Caco-2 (cell line): Measurements from ENCODE around the gene CORO2B. TPM values are rescaled to one million over a fixed set of nuclear protein-coding genes. Genes with fewer than 3 reads are reported as not detected.
A peak's percentile ranks its signal among the peaks of the same experiment; 100 is the strongest.

ENCODE experiments used
- BruUV-seq: library from RNA; stranded (reverse); fragments of 400-500 nt; replicated peaks from 2 replicates; lab custom pipeline; 2021; lab: Mats Ljungman, UMichigan
- CTCF ChIA-PET: fragments of 300-600 bp; sonication (Branson Sonifier 250); formaldehyde crosslinking; loops from one replicate; lab custom pipeline; 2022; ENCODE audit warnings: antibody characterized with exemption; lab: Charles Lee
- POLR2A ChIA-PET: fragments of 300-600 bp; sonication (Branson Sonifier 250); formaldehyde crosslinking; loops from one replicate; lab custom pipeline; 2022; ENCODE audit warnings: antibody characterized with exemption; lab: Charles Lee
- DNase-seq, 2 experiments: peaks; one replicate each; pipeline versions ENCODE4 v3.0.0 to v3.0.0-alpha.2; 2020 to 2022
- H3K27me3 ChIP-seq: replicated peaks from 2 replicates; pipeline ENCODE4 v1.6.0; 2011; ENCODE audit warnings: low read length; ENCODE audit not compliant: control insufficient read depth, insufficient read depth
- H3K36me3 ChIP-seq: 2 replicates; pipeline ENCODE4 v1.5.1; 2011; ENCODE audit warnings: low read length; ENCODE audit not compliant: control insufficient read depth, insufficient read depth
- H3K4me1 ChIP-seq: fragments of 250-450 bp; sonication (Bioruptor Pico); 2 replicates; pipeline ENCODE4 v1.5.1; 2020; ENCODE audit warnings: mild to moderate bottlenecking
- H3K4me3 ChIP-seq: 2 replicates; pipeline ENCODE4 v1.5.1; 2011; ENCODE audit warnings: low read depth, mild to moderate bottlenecking, control low read depth, low read length
- H3K9me3 ChIP-seq: fragments of 250-450 bp; sonication (Bioruptor Pico); 2 replicates; pipeline ENCODE4 v1.5.1; 2020; ENCODE audit warnings: mild to moderate bottlenecking, moderate library complexity
- H3K27ac Mint-ChIP-seq: one replicate; pipeline ENCODE4 v1.8.0; 2022; ENCODE audit warnings: mixed read lengths; ENCODE audit not compliant: unreplicated experiment
- H3K27me3 Mint-ChIP-seq: one replicate; pipeline ENCODE4 v1.8.0; 2022; ENCODE audit warnings: mixed read lengths; ENCODE audit not compliant: insufficient read depth, unreplicated experiment
- H3K36me3 Mint-ChIP-seq: one replicate; pipeline ENCODE4 v1.8.0; 2022; ENCODE audit warnings: mild to moderate bottlenecking, mixed read lengths; ENCODE audit not compliant: insufficient read depth, unreplicated experiment
- H3K4me1 Mint-ChIP-seq: one replicate; pipeline ENCODE4 v1.8.0; 2022; ENCODE audit warnings: low read depth, mixed read lengths; ENCODE audit not compliant: unreplicated experiment
- H3K4me3 Mint-ChIP-seq: one replicate; pipeline ENCODE4 v1.8.0; 2022; ENCODE audit warnings: mild to moderate bottlenecking, moderate library complexity, mixed read lengths; ENCODE audit not compliant: unreplicated experiment
- H3K9me3 Mint-ChIP-seq: one replicate; pipeline ENCODE4 v1.8.0; 2022; ENCODE audit warnings: mixed read lengths; ENCODE audit not compliant: unreplicated experiment
- CTCF ChIP-seq, 2 experiments: fragments of 200-600 bp in 1 of 2; IDR thresholded peaks; 1 replicate in 1 of 2; 2 replicates in 1 of 2; pipeline versions ENCODE4 v1.5.1 to v1.8.0; 2011 to 2022; ENCODE audit warnings: antibody characterized with exemption in 1 of 2, control low read depth in 1 of 2, inconsistent platforms in 1 of 2, low read depth in 1 of 2, low read length in 1 of 2, mild to moderate bottlenecking in 1 of 2, moderate library complexity in 1 of 2; ENCODE audit not compliant: insufficient read depth in 1 of 2, severe bottlenecking in 1 of 2, unreplicated experiment in 1 of 2
- intact Hi-C: fragments of 100-400 bp; cut with micrococcal nuclease; formaldehyde crosslinking; loops from one replicate; pipeline ENCODE4 v1.10.0; 2022; ENCODE audit not compliant: unreplicated experiment
- total RNA-seq: library from RNA; stranded (reverse); gene quantifications from 2 replicates; pipeline ENCODE4 v1.2.3, GENCODE V29; 2022

CORO2B gene
- total RNA-seq, 1 experiment from 2014 or later, result 0.25 TPM

GRCh38 chr15:68666120-68666811 lies 87.5 kb downstream of the CORO2B start:
- CTCF ChIA-PET, result no interaction called here
- Mint-ChIP-seq H3K9me3 (no peaks in the 10 kb centered on the region), H3K4me1 (no peaks in the 10 kb centered on the region), H3K27me3 (peaks cover 7% of the 10 kb centered on the region), H3K27ac (no peak overlapping the region), H3K4me3 (no peak overlapping the region), H3K36me3 (no peaks in the 10 kb centered on the region)
- intact Hi-C loops, result no loop called here
- no TSS peak for BruUV-seq
- H3K9me3 ChIP-seq, result no peaks in the 10 kb centered on the region
- no peak overlapping the region for H3K4me3 ChIP-seq
- no peaks in the 10 kb centered on the region for H3K4me1 ChIP-seq
- DNase-seq, result no peak
- no peaks in the 10 kb centered on the region for H3K27me3 ChIP-seq
- no peak for TF ChIP-seq CTCF (IDR thresholded peaks at IDR 0.05; ENCODE audit: insufficient read depth in 1 of 2, low read depth in 1 of 2, low read length in 1 of 2, severe bottlenecking in 1 of 2, unreplicated experiment in 1 of 2)
- no peaks in the 10 kb centered on the region for H3K36me3 ChIP-seq
- POLR2A ChIA-PET, result no interaction called here

- H3K36me3 Mint-ChIP-seq, result no peaks in the 10 kb centered on the region
- no peak overlapping the region for H3K27ac Mint-ChIP-seq
- intact Hi-C loops, result no loop called here
- no peak for DNase-seq
- TF ChIP-seq CTCF (IDR thresholded peaks at IDR 0.05; ENCODE audit: insufficient read depth in 1 of 2, low read depth in 1 of 2, low read length in 1 of 2, severe bottlenecking in 1 of 2, unreplicated experiment in 1 of 2), result no peak
- Histone ChIP-seq H3K4me3 (no peak overlapping the region), H3K4me1 (no peaks in the 10 kb centered on the region), H3K27me3 (no peaks in the 10 kb centered on the region), H3K36me3 (no peaks in the 10 kb centered on the region), H3K9me3 (no peaks in the 10 kb centered on the region)
- CTCF ChIA-PET, result no interaction called here
- H3K4me3 Mint-ChIP-seq, result no peak overlapping the region
- peaks cover 7% of the 10 kb centered on the region for H3K27me3 Mint-ChIP-seq
- BruUV-seq, result no TSS peak
- H3K9me3 Mint-ChIP-seq, result no peaks in the 10 kb centered on the region
- POLR2A ChIA-PET, result no interaction called here
- no peaks in the 10 kb centered on the region for H3K4me1 Mint-ChIP-seq
These were observed 88.1 kb downstream of the CORO2B start for GRCh38 chr15:68666812-68667450.

- Mint-ChIP-seq H3K36me3 (no peaks in the 10 kb centered on the region), H3K4me3 (no peak overlapping the region), H3K4me1 (no peaks in the 10 kb centered on the region), H3K9me3 (no peaks in the 10 kb centered on the region), H3K27ac (peak overlapping the region; percentile 11), H3K27me3 (peaks cover 5% of the 10 kb centered on the region)
- ChIA-PET CTCF (no interaction called here), POLR2A (no interaction called here)
- no peak for TF ChIP-seq CTCF (IDR thresholded peaks at IDR 0.05; ENCODE audit: insufficient read depth in 1 of 2, low read depth in 1 of 2, low read length in 1 of 2, severe bottlenecking in 1 of 2, unreplicated experiment in 1 of 2)
- Histone ChIP-seq H3K27me3 (no peaks in the 10 kb centered on the region; the same call in 1 of the 2 replicates), H3K9me3 (no peaks in the 10 kb centered on the region), H3K36me3 (no peaks in the 10 kb centered on the region), H3K4me1 (no peaks in the 10 kb centered on the region), H3K4me3 (no peak overlapping the region)
- no peak for DNase-seq
- intact Hi-C loops, result no loop called here
- no TSS peak for BruUV-seq
These were observed 89.2 kb downstream of the CORO2B start for GRCh38 chr15:68667800-68668625.
